Left lung (tissue), 10 donors: ENCODE results near the gene CLTCL1. TPM values are rescaled to one million over a fixed set of nuclear protein-coding genes. Genes with fewer than 3 reads are reported as not detected.

Experiments used
- ATAC-seq: fragments of 200-7000 bp; cut with Tn5 transposase; one replicate; pipeline ENCODE4 v1.9.1; 2020; ENCODE audit warnings: moderate library complexity
- DNase-seq, 4 donors: peaks; one replicate each; pipeline ENCODE4 v3.0.0-alpha.2; 2013 to 2020
- H3K27ac ChIP-seq, 2 donors: fragments of 200-600 bp; sonication (generic) in 1 of 2; one replicate each; pipeline versions ENCODE4 v1.5.0 to v1.8.0; 2020 to 2021
- H3K27me3 ChIP-seq, 2 donors: fragments of 200-600 bp; sonication (generic) in 1 of 2; one replicate each; pipeline versions ENCODE4 v1.5.0 to v1.8.0; 2020 to 2021
- H3K36me3 ChIP-seq, 2 donors: fragments of 200-600 bp; sonication (generic) in 1 of 2; one replicate each; pipeline versions ENCODE4 v1.5.0 to v1.8.0; 2020 to 2021
- H3K4me1 ChIP-seq, 2 donors: fragments of 200-600 bp; one replicate each; pipeline ENCODE4 v1.8.0; 2021
- H3K4me3 ChIP-seq, 2 donors: fragments of 200-600 bp; sonication (generic) in 1 of 2; one replicate each; pipeline versions ENCODE4 v1.5.0 to v1.8.0; 2020 to 2021; ENCODE audit warnings: mild to moderate bottlenecking in 1 of 2
- H3K9me3 ChIP-seq, 2 donors: fragments of 200-600 bp; sonication (generic) in 1 of 2; one replicate each; pipeline versions ENCODE4 v1.5.0 to v1.8.0; 2020 to 2021
- intact Hi-C, 2 donors: fragments of 100-400 bp; cut with DNase I; formaldehyde crosslinking; loops; one replicate each; pipeline versions ENCODE4 v1.11.2 to v1.14.2; 2022
- polyA plus RNA-seq, 6 donors: library from polyadenylated mRNA; unstranded; fragments of 120-200 nt; gene quantifications; one replicate each; pipeline ENCODE4 v1.2.1, GENCODE V29; 2013; ENCODE audit not compliant: insufficient read length in 6 of 6
- total RNA-seq, 2 donors: library from RNA; stranded (reverse); fragmentation: NEBNext Ultra II Directional; extraction: Animal tissue kit (Norgen Biotek cat#: 25700); gene quantifications; one replicate each; pipeline ENCODE4 v1.2.1, GENCODE V29; 2021
- TF ChIP-seq, protein P1 (sequence below), 2 donors: fragments of 200-600 bp; sonication (generic) in 1 of 2; IDR thresholded peaks; one replicate each; pipeline versions ENCODE4 v1.5.0 to v1.8.0; 2021; ENCODE audit warnings: antibody characterized with exemption in 2 of 2
- donor health status: DM: no; HTN: yes; CAD: no.
- donor health status: DM: no; HTN: no; CAD: no.

The CLTCL1 gene
- total and polyA plus RNA-seq, 8 donors: 5.7 to 11.3 (median 9.0) TPM

DNA sequence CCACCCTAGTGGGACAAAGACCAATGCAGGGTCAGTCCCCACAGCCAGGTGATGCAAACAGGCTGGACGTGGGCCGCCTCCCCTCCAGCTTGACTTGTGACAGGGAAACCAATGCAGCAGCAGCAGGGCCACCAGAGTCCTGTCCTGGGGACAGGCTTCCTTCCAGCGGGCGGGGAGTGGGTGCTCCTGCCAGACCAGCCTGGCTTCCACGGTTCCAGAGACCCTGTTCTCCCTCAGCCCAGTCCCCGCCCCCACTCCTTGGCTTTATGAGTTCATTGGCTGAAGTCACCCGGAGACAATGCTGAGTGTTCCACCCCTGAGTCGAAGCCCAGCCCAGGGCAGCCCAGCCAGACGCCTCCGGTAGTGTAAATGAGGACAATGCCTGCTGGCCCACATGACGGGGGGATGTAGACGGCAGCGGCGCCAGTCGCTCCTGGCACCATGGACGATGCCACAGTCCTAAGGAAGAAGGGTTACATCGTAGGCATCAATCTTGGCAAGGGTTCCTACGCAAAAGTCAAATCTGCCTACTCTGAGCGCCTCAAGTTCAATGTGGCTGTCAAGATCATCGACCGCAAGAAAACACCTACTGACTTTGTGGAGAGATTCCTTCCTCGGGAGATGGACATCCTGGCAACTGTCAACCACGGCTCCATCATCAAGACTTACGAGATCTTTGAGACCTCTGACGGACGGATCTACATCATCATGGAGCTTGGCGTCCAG lies 160.4 kb downstream of the CLTCL1 start, which contains the start of gene TSSK2:
Gene TSSK2, plus strand, starts transcription at position 350 of the 726 bp plus-strand sequence. Its CDS starts 92 bp downstream, at position 442.
- no peaks in the 10 kb centered on the region for H3K9me3 ChIP-seq

DNA sequence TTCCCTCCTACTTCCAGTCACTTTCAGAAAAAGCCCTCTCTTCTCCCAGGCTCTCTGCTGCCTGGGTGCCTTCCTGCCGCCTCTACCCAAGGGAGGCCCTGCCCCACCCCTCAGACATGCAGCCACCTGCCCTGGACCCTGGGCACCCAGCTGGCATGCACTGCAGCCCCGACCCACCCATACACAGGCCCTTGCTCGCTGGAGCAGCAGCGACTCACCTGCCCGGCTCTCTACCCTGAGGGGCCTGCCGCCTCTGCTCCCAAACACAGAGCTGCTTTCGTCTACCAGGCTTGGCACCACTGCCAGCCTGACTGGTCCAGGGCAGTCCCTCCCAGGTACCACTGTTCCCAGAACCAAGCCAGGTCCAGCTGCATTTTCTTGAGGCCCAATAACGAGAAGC lies 161.6 kb downstream of the CLTCL1 start:
- Histone ChIP-seq H3K27ac (no peak overlapping the region), H3K4me1 (no peaks in the 10 kb centered on the region), H3K4me3 (no peak overlapping the region), H3K27me3 (no peaks in the 10 kb centered on the region), H3K9me3 (no peaks in the 10 kb centered on the region), H3K36me3 (peaks cover 0 to 40% of the 10 kb centered on the region in 2 donors)
- ATAC-seq (no peak), DNase-seq (no peak)
- intact Hi-C loops: no loop called here
- TF ChIP-seq, protein P1, sequence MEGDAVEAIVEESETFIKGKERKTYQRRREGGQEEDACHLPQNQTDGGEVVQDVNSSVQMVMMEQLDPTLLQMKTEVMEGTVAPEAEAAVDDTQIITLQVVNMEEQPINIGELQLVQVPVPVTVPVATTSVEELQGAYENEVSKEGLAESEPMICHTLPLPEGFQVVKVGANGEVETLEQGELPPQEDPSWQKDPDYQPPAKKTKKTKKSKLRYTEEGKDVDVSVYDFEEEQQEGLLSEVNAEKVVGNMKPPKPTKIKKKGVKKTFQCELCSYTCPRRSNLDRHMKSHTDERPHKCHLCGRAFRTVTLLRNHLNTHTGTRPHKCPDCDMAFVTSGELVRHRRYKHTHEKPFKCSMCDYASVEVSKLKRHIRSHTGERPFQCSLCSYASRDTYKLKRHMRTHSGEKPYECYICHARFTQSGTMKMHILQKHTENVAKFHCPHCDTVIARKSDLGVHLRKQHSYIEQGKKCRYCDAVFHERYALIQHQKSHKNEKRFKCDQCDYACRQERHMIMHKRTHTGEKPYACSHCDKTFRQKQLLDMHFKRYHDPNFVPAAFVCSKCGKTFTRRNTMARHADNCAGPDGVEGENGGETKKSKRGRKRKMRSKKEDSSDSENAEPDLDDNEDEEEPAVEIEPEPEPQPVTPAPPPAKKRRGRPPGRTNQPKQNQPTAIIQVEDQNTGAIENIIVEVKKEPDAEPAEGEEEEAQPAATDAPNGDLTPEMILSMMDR (IDR thresholded peaks at IDR 0.05): no peak

More for the DNA sequence above, 160.4 kb downstream of the CLTCL1 start, which contains the start of gene TSSK2:
- Histone ChIP-seq H3K4me3 (no peak within 1 kb of the TSS), H3K36me3 (peaks cover 0 to 53% of the 10 kb centered on the region in 2 donors), H3K27me3 (no peaks in the 10 kb centered on the region), H3K27ac (no peak within 1 kb of the TSS), H3K4me1 (no peaks in the 10 kb centered on the region)
- intact Hi-C loops: no loop called here
- TF ChIP-seq, protein P1 (IDR thresholded peaks at IDR 0.05): no peak
- ATAC-seq (no peak), DNase-seq (no peak)

Other genes with a start within 250 kb of the CLTCL1 start
- gene DGCR2, start 169.3 kb downstream of the CLTCL1 start, total RNA-seq: 10 to 100 TPM; 59.9 to 87.0 TPM
- 10 to 100 TPM; 55.8 to 76.2 (median 68.2) TPM for gene DGCR2, start 169.3 kb downstream of the CLTCL1 start, polyA plus RNA-seq
- not detected for gene TSSK2, start 160.4 kb downstream of the CLTCL1 start, total RNA-seq
- under 1 TPM in 1 of 6 donors, not detected in 5; 0.67 TPM for gene TSSK2, start 160.4 kb downstream of the CLTCL1 start, polyA plus RNA-seq
- gene ESS2, start 147.1 kb downstream of the CLTCL1 start, total RNA-seq: 10 to 100 TPM; 11.9 to 12.4 TPM
- 10 to 100 TPM; 10.7 to 18.9 (median 13.2) TPM for gene ESS2, start 147.1 kb downstream of the CLTCL1 start, polyA plus RNA-seq
- gene GSC2, start 141.4 kb downstream of the CLTCL1 start, total RNA-seq: not detected
- not detected for gene GSC2, start 141.4 kb downstream of the CLTCL1 start, polyA plus RNA-seq
- gene SLC25A1, start 113.0 kb downstream of the CLTCL1 start, total RNA-seq: 10 to 100 TPM; 80.7 to 99.3 TPM
- 10 to 100 TPM; 45.7 to 64.7 (median 51.7) TPM for gene SLC25A1, start 113.0 kb downstream of the CLTCL1 start, polyA plus RNA-seq
- 10 to 100 TPM; 18.4 to 27.7 TPM for gene HIRA, start 140.0 kb upstream of the CLTCL1 start, total RNA-seq
- gene HIRA, start 140.0 kb upstream of the CLTCL1 start, polyA plus RNA-seq: 10 to 100 TPM; 19.9 to 30.6 (median 25.2) TPM
- gene MRPL40, start 140.8 kb upstream of the CLTCL1 start, total RNA-seq: 10 to 100 TPM; 21.9 to 24.9 TPM
- gene MRPL40, start 140.8 kb upstream of the CLTCL1 start, polyA plus RNA-seq: 10 to 100 TPM; 37.1 to 42.6 (median 40.0) TPM
- gene C22orf39, start 156.0 kb upstream of the CLTCL1 start, total RNA-seq: 10 to 100 TPM; 30.1 to 31.8 TPM
- gene C22orf39, start 156.0 kb upstream of the CLTCL1 start, polyA plus RNA-seq: 10 to 100 TPM; 34.8 to 42.9 (median 38.9) TPM
- gene UFD1, start 187.5 kb upstream of the CLTCL1 start, total RNA-seq: 10 to 100 TPM; 41.7 to 72.9 TPM
- gene UFD1, start 187.5 kb upstream of the CLTCL1 start, polyA plus RNA-seq: 10 to 100 TPM; 59.0 to 69.4 (median 62.6) TPM
- gene CDC45, start 188.2 kb upstream of the CLTCL1 start, total RNA-seq: 10 to 100 TPM in 1 of 2 donors, 1 to 10 TPM in 1; 6.5 to 11.8 TPM
- 10 to 100 TPM; 13.1 to 23.2 (median 17.3) TPM for gene CDC45, start 188.2 kb upstream of the CLTCL1 start, polyA plus RNA-seq
- gene CLDN5, start 232.7 kb upstream of the CLTCL1 start, total RNA-seq: 10 to 100 TPM; 86.9 to 89.7 TPM
- gene CLDN5, start 232.7 kb upstream of the CLTCL1 start, polyA plus RNA-seq: 10 to 100 TPM; 56.4 to 90.7 (median 60.8) TPM